Liver (tissue), 9 donors: ENCODE data around the gene MSI2. TPM values are rescaled to one million over a fixed set of nuclear protein-coding genes. Genes with fewer than 3 reads are reported as not detected.

Experiments
- DNase-seq: peaks from one replicate; pipeline ENCODE4 v3.0.0-alpha.2; 2017; ENCODE audit warnings: low spot score
- H3K27ac ChIP-seq, 2 donors: one replicate each; pipeline ENCODE4 v1.7.0; 2013; ENCODE audit warnings: inconsistent platforms in 2 of 2, low read length in 2 of 2, control low read depth in 1 of 2, low read depth in 1 of 2, mild to moderate bottlenecking in 1 of 2
- H3K27me3 ChIP-seq, 4 donors: one replicate each; pipeline versions ENCODE4 v1.6.1 to v1.7.0; 2013; ENCODE audit warnings: low read length in 3 of 4, inconsistent platforms in 1 of 4, mild to moderate bottlenecking in 1 of 4, moderate library complexity in 1 of 4; ENCODE audit not compliant: control insufficient read depth in 4 of 4, insufficient read depth in 4 of 4
- H3K36me3 ChIP-seq, 4 donors: one replicate each; pipeline versions ENCODE4 v1.6.1 to v1.7.0; 2013; ENCODE audit warnings: low read length in 3 of 4, mild to moderate bottlenecking in 3 of 4, low read depth in 1 of 4, moderate library complexity in 1 of 4; ENCODE audit not compliant: control insufficient read depth in 4 of 4, insufficient read depth in 3 of 4
- H3K4me1 ChIP-seq, 4 donors: one replicate each; pipeline versions ENCODE4 v1.6.1 to v1.7.0; 2013; ENCODE audit warnings: low read length in 3 of 4, mild to moderate bottlenecking in 3 of 4, moderate library complexity in 1 of 4; ENCODE audit not compliant: control insufficient read depth in 4 of 4, insufficient read depth in 4 of 4
- H3K4me3 ChIP-seq, 3 donors: one replicate each; pipeline versions ENCODE4 v1.6.1 to v1.7.0; 2013; ENCODE audit warnings: low read length in 3 of 3, control low read depth in 1 of 3, low read depth in 1 of 3, mild to moderate bottlenecking in 1 of 3
- H3K9ac ChIP-seq, 2 donors: one replicate each; pipeline ENCODE4 v1.7.0; 2013; ENCODE audit warnings: low read length in 2 of 2, mild to moderate bottlenecking in 2 of 2, moderate library complexity in 2 of 2, control low read depth in 1 of 2, low read depth in 1 of 2
- H3K9me3 ChIP-seq, 4 donors: one replicate each; pipeline versions ENCODE4 v1.6.1 to v1.7.0; 2013; ENCODE audit warnings: low read length in 3 of 4; ENCODE audit not compliant: control insufficient read depth in 4 of 4
- CTCF ChIP-seq: fragments of 150-350 bp; IDR thresholded peaks from 2 replicates; pipeline ENCODE4 v1.5.1; 2017; ENCODE audit warnings: improper control_type of control experiment, low read depth, low read length; ENCODE audit not compliant: missing input control
- EGR1 ChIP-seq, 2 donors: IDR thresholded peaks; 2 replicates each; pipeline ENCODE4 v1.6.1; 2016 to 2018; ENCODE audit warnings: antibody characterized with exemption in 2 of 2, low read depth in 2 of 2
- FOXA1 ChIP-seq: IDR thresholded peaks from 2 replicates; pipeline ENCODE4 v1.6.1; 2016; ENCODE audit warnings: antibody characterized with exemption
- FOXA2 ChIP-seq: IDR thresholded peaks from 2 replicates; pipeline ENCODE4 v1.6.1; 2016; ENCODE audit warnings: antibody characterized with exemption
- GABPA ChIP-seq, 2 donors: IDR thresholded peaks in 1 of 2; conservative IDR thresholded peaks in 1 of 2; 2 replicates each; pipeline ENCODE4 v1.6.1; 2016; ENCODE audit warnings: antibody characterized with exemption in 2 of 2, mild to moderate bottlenecking in 1 of 2, moderate library complexity in 1 of 2
- HNF4A ChIP-seq, 2 donors: conservative IDR thresholded peaks; 2 replicates each; pipeline ENCODE4 v1.6.1; 2016; ENCODE audit warnings: antibody characterized with exemption in 2 of 2, mild to moderate bottlenecking in 2 of 2
- HNF4G ChIP-seq: IDR thresholded peaks from 2 replicates; pipeline ENCODE4 v1.6.1; 2016; ENCODE audit warnings: antibody characterized with exemption
- JUND ChIP-seq, 2 donors: IDR thresholded peaks; 2 replicates each; pipeline ENCODE4 v1.6.1; 2016; ENCODE audit warnings: antibody characterized with exemption in 2 of 2
- NR2F2 ChIP-seq: IDR thresholded peaks from 2 replicates; pipeline ENCODE4 v1.6.1; 2016; ENCODE audit warnings: antibody characterized with exemption
- RAD21 ChIP-seq, 2 donors: IDR thresholded peaks; 2 replicates each; pipeline ENCODE4 v1.6.1; 2016; ENCODE audit warnings: antibody characterized with exemption in 2 of 2, mild to moderate bottlenecking in 2 of 2
- REST ChIP-seq: IDR thresholded peaks from 2 replicates; pipeline ENCODE4 v1.6.1; 2016; ENCODE audit warnings: antibody characterized with exemption, mild to moderate bottlenecking
- RXRA ChIP-seq, 2 donors: IDR thresholded peaks; 2 replicates each; pipeline ENCODE4 v1.6.1; 2017 to 2018; ENCODE audit warnings: antibody characterized with exemption in 2 of 2, mild to moderate bottlenecking in 1 of 2
- SP1 ChIP-seq: IDR thresholded peaks from 2 replicates; pipeline ENCODE4 v1.6.1; 2018; ENCODE audit warnings: antibody characterized with exemption, mild to moderate bottlenecking
- TAF1 ChIP-seq: conservative IDR thresholded peaks from 2 replicates; pipeline ENCODE4 v1.6.1; 2016; ENCODE audit warnings: antibody characterized with exemption, mild to moderate bottlenecking
- YY1 ChIP-seq: IDR thresholded peaks from 2 replicates; pipeline ENCODE4 v1.6.1; 2016; ENCODE audit warnings: antibody characterized with exemption, mild to moderate bottlenecking
- WGBS: extraction: QIAGEN DNeasy Blood & Tissue Kit; methylation state at CpG from one replicate; pipeline ENCODE4 v1.1.7; 2013; 5-methylcytosine and 5-hydroxymethylcytosine counted together
- polyA plus RNA-seq, 2 donors: library from polyadenylated mRNA; stranded (reverse) in 1 of 2; unstranded in 1 of 2; fragments of 200-250 nt in 1 of 2; fragments of >200 nt in 1 of 2; fragmentation: Nextera tagmentation in 1 of 2; extraction: Ambion mirVana in 1 of 2; gene quantifications; one replicate each; pipeline versions ENCODE4 v1.2.1 to v1.2.3, GENCODE V29; 2013 to 2015
- total RNA-seq, 2 donors: library from RNA; depleted of rRNA; stranded (reverse); fragments of >200 nt; gene quantifications; one replicate each; pipeline ENCODE4 v1.2.3, GENCODE V29; 2014
- TF ChIP-seq, protein P1 (sequence below): IDR thresholded peaks from 2 replicates; pipeline ENCODE4 v1.6.1; 2016; ENCODE audit warnings: antibody characterized with exemption
- TF ChIP-seq, protein P2 (sequence below): IDR thresholded peaks from 2 replicates; pipeline ENCODE4 v1.6.1; 2016; ENCODE audit warnings: antibody characterized with exemption
- TF ChIP-seq, protein P3 (sequence below): IDR thresholded peaks from 2 replicates; pipeline ENCODE4 v1.6.1; 2016; ENCODE audit warnings: antibody characterized with exemption
- donor health status: healthy.
- donor health status: healthy.
- donor health status: healthy.
- donor health status: healthy.
- donor health status: healthy.

Gene MSI2
- total and polyA plus RNA-seq, 4 donors: 5.7 to 15.6 (median 9.2) TPM

DNA sequence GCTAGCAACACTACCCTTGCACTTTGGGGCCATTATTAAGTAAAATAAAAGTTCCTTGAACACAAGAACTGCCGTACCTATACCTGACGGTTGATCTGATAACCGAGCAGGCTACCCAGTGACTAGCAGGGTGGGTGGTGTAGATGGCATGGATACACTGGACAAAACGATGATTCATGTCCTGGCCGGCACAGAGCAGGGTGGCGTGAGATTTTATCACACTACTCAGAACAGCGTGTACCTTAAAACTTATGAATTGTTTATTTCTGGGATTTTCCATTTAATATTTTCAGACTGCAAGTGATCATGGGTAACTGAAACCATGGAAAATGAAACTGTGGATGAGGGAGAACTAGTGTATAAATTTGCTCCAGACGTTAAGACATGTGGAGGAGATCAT is 41.0 kb upstream of the MSI2 start:
- no peaks in the 10 kb centered on the region for H3K36me3 ChIP-seq
- H3K27me3 ChIP-seq: no peaks in the 10 kb centered on the region
- no peak overlapping the region for H3K27ac ChIP-seq
- H3K9ac ChIP-seq: no peak overlapping the region
- TF ChIP-seq YY1 (no peak), SP1 (no peak), TAF1 (no peak), FOXA2 (no peak), JUND (IDR thresholded peaks at IDR 0.05) (no peak), GABPA (IDR thresholded peaks at IDR 0.05 in 1 of 2, conservative IDR thresholded peaks at IDR 0.05 in 1 of 2) (no peak), CTCF (no peak), RXRA (IDR thresholded peaks at IDR 0.05) (no peak), REST (no peak), EGR1 (IDR thresholded peaks at IDR 0.05; ENCODE audit: low read depth in 2 of 2) (no peak), HNF4A (conservative IDR thresholded peaks at IDR 0.05) (no peak), RAD21 (IDR thresholded peaks at IDR 0.05) (no peak), HNF4G (no peak), NR2F2 (no peak), FOXA1 (no peak)
- TF ChIP-seq, protein P1, sequence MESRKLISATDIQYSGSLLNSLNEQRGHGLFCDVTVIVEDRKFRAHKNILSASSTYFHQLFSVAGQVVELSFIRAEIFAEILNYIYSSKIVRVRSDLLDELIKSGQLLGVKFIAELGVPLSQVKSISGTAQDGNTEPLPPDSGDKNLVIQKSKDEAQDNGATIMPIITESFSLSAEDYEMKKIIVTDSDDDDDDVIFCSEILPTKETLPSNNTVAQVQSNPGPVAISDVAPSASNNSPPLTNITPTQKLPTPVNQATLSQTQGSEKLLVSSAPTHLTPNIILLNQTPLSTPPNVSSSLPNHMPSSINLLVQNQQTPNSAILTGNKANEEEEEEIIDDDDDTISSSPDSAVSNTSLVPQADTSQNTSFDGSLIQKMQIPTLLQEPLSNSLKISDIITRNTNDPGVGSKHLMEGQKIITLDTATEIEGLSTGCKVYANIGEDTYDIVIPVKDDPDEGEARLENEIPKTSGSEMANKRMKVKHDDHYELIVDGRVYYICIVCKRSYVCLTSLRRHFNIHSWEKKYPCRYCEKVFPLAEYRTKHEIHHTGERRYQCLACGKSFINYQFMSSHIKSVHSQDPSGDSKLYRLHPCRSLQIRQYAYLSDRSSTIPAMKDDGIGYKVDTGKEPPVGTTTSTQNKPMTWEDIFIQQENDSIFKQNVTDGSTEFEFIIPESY: no peak
- TF ChIP-seq, protein P2, sequence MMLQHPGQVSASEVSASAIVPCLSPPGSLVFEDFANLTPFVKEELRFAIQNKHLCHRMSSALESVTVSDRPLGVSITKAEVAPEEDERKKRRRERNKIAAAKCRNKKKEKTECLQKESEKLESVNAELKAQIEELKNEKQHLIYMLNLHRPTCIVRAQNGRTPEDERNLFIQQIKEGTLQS: no peak
- TF ChIP-seq, protein P3, sequence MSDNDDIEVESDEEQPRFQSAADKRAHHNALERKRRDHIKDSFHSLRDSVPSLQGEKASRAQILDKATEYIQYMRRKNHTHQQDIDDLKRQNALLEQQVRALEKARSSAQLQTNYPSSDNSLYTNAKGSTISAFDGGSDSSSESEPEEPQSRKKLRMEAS: no peak
- WGBS: 82% methylated on average over 8 of the region's 8 CpGs
- H3K9me3 ChIP-seq: no peaks in the 10 kb centered on the region
- DNase-seq: no peak
- H3K4me1 ChIP-seq: no peaks in the 10 kb centered on the region
- no peak overlapping the region for H3K4me3 ChIP-seq
